LNCAP (cell line): Measurements from ENCODE around the gene MPPE1.
A peak's percentile ranks its signal among the peaks of the same experiment; 100 is the strongest.

ENCODE experiments used
- CTCF ChIP-seq: fragments of 450-650 bp; IDR thresholded peaks from 2 replicates; pipeline ENCODE4 v1.5.1; 2017; ENCODE audit warnings: mild to moderate bottlenecking

Gene MPPE1

DNA sequence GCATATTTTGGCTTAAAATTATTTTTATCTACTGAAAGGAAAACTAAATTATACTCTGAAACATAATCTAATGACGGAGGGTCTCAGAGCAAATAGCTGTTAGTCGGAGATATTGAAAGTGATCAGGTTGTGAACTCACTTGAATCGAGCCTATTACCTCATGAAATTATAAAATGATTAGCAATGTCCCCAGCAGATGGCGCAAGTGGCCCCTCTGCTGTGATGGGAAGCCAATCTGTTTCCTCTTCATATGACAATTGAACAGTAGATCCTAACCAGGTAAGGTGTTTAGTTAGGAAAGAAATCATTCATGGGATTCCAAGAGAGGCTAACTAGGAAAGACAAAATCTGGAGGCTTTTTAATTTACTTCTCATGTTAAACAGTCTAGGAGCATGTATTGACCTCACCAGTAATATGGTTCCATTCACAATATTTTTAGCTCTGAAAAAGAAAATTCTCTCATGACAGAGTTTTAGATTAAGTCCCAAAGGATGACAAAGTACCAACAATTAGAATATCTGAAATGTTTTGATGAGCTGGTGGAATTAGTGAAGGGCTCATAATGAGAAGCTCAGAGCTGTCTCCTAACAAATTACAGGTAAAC is 29.9 kb upstream of the MPPE1 start:
- peak; percentile 77 for TF ChIP-seq CTCF

GRCh38 chr18:11932393-11932792 is 24.3 kb upstream of the MPPE1 start:
- TF ChIP-seq CTCF = no peak

DNA sequence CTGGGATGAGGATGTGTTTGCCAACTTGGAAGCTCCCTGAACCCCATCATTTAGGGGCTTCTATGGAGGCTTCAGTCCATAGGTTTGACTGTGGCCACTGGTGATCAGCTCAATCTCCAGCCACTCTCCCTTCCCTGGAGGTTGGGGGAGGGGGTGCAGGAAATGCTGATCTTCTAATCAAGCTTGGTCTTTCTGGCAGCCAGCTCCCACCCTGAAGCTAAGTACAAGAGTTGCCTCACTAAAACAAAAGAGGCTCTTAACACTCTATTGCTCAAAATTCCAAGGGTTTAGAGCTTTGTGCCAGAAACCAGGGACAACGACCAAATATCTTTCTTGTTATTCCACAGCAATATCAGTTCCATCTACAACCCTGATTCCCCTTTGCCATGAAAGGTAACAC is 19.4 kb upstream of the MPPE1 start:
- no peak for TF ChIP-seq CTCF

- no peak for TF ChIP-seq CTCF
Measured at GRCh38 chr18:11925800-11926481, 17.8 kb upstream of the MPPE1 start.

DNA sequence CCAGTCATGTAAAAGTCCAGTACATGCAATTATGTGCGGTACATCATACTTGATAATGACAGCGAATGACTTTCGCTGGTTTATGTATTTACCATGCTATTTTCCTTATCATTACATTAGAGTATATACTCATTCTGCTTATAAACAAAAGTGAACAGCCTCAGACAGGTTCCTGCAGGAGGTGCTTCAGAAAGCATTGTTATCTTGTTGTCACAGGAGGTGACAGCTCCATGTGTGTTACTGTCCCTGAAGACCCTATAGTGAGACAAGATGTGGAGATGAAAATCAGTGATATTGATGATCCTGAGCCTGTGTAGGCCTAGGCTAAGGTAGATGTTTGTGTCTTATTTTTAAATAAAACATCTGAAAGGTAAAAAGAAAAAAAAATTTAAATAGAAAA is 15.3 kb upstream of the MPPE1 start:
- no peak for TF ChIP-seq CTCF

DNA sequence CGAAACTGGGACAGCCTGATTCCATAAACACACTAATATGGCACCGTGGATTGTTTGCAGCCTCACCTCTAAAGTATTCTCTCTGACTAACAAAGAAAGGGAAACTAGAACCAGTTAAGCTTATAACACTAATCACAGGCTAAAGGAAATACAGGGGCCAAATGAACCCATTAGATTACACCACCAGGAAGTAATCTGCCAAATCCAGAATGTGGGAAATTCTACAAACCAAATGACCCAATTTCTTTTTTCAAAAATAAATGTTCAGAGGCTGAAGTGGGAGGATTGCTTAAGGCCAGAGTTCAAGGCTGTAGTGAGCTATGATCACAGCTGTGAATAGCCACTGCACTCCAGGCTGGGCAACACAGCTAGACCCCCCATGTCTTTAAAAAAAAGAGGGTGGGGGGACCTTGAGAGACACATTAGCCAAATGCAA is 1.5 kb upstream of the MPPE1 start:
- TF ChIP-seq CTCF = no peak

DNA sequence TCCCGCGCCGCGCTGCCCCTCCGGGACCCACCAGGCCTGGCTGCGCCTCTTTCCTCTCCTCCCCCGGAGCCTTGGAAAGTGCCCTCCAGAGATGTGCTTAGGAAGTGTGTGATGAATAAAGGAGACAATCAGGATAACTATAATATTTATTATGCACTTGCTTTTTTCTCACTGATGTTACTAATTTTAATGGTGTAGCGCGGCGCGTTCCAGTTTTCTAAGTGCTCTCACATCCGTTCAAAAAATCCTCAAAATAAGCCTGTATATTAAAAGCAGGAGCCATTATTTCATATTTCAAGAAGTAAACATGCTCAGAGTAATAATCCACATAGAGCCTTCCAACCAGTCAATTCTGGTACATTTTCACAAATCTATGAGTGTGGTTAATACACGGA is 941 bp upstream of the MPPE1 start:
- TF ChIP-seq CTCF = no peak
